Thyroid gland (tissue), 4 donors: ENCODE results near the gene PNMA8B. TPM values are rescaled to one million over a fixed set of nuclear protein-coding genes. Genes with fewer than 3 reads are reported as not detected.

Experiments
- DNase-seq, 2 donors: peaks; one replicate each; pipeline ENCODE4 v3.0.0-alpha.2; 2019
- H3K27ac ChIP-seq, 3 donors: fragments of 200-600 bp; sonication (generic); 1 replicate in 2 of 3; 2 replicates in 1 of 3; pipeline ENCODE4 v1.5.1; 2016 to 2019; ENCODE audit warnings: mild to moderate bottlenecking in 1 of 3, moderate library complexity in 1 of 3
- H3K27me3 ChIP-seq: fragments of 200-600 bp; sonication (generic); one replicate; pipeline ENCODE4 v1.5.1; 2019
- H3K36me3 ChIP-seq, 2 donors: fragments of 200-600 bp; sonication (generic); one replicate each; pipeline ENCODE4 v1.5.1; 2016 to 2019
- H3K4me1 ChIP-seq, 2 donors: fragments of 200-600 bp; sonication (generic); one replicate each; pipeline ENCODE4 v1.5.1; 2017 to 2019
- H3K4me3 ChIP-seq, 3 donors: fragments of 200-600 bp; sonication (generic); replicated peaks in 1 of 3; 1 replicate in 2 of 3; 2 replicates in 1 of 3; pipeline ENCODE4 v1.5.1; 2016; ENCODE audit warnings: mild to moderate bottlenecking in 1 of 3
- H3K9me3 ChIP-seq: fragments of 200-600 bp; sonication (generic); one replicate; pipeline ENCODE4 v1.5.1; 2017
- CTCF ChIP-seq, 6 experiments: fragments of 200-600 bp in 3 of 6; fragments of 450-650 bp in 3 of 6; sonication (generic) in 3 of 6; IDR thresholded peaks; one replicate each; pipeline ENCODE4 v1.5.1; 2016 to 2019; ENCODE audit warnings: antibody characterized with exemption in 6 of 6, mild to moderate bottlenecking in 2 of 6, inconsistent platforms in 1 of 6, moderate library complexity in 1 of 6
- POLR2A ChIP-seq, 2 donors: fragments of 450-650 bp; IDR thresholded peaks; one replicate each; pipeline ENCODE4 v1.6.1; 2017; ENCODE audit warnings: antibody characterized with exemption in 2 of 2, mild to moderate bottlenecking in 2 of 2, moderate library complexity in 1 of 2
- WGBS, 2 donors: methylation state at CpG; one replicate each; pipeline ENCODE4 v1.1.5; 2017; 5-methylcytosine and 5-hydroxymethylcytosine counted together
- intact Hi-C: fragments of 100-400 bp; cut with DNase I; formaldehyde crosslinking; loops from one replicate; pipeline ENCODE4 v1.15.1; 2023
- total RNA-seq, 4 donors: library from RNA; depleted of rRNA; stranded (reverse); fragments of >200 nt; gene quantifications; one replicate each; pipeline ENCODE4 v1.2.3, GENCODE V29; 2016

Gene PNMA8B
- total RNA-seq, 4 donors from 2014 or later: 1.3 to 1.5 (median 1.5) TPM

GRCh38 chr19:46466536-46467196, 29.0 kb downstream of the PNMA8B start:
- Histone ChIP-seq H3K4me1 (peaks cover 8 to 15% of the 10 kb centered on the region in 2 donors), H3K4me3 (no peak overlapping the region), H3K27ac (no peak overlapping the region), H3K36me3 (no peaks in the 10 kb centered on the region), H3K27me3 (no peaks in the 10 kb centered on the region), H3K9me3 (no peaks in the 10 kb centered on the region)
- no peak for DNase-seq
- WGBS, 2 donors: 76 to 85% methylated on average over 15 of the region's 15 CpGs
- TF ChIP-seq POLR2A (IDR thresholded peaks at IDR 0.05): no peak
- no peak for TF ChIP-seq CTCF (IDR thresholded peaks at IDR 0.05)
- intact Hi-C loops: no loop called here

- 80 to 93% methylated on average over 7 of the region's 7 CpGs for WGBS, 2 donors
- Histone ChIP-seq H3K36me3 (no peaks in the 10 kb centered on the region), H3K27ac (no peak overlapping the region), H3K9me3 (no peaks in the 10 kb centered on the region), H3K27me3 (no peaks in the 10 kb centered on the region), H3K4me1 (peaks cover 0 to 5% of the 10 kb centered on the region in 2 donors), H3K4me3 (no peak overlapping the region)
- no peak for DNase-seq
- TF ChIP-seq CTCF (IDR thresholded peaks at IDR 0.05) (no peak), POLR2A (IDR thresholded peaks at IDR 0.05) (no peak)
- intact Hi-C loops: no loop called here
These were observed 32.2 kb downstream of the PNMA8B start for GRCh38 chr19:46463516-46463915.

- TF ChIP-seq CTCF (IDR thresholded peaks at IDR 0.05): no peak
- no peak for TF ChIP-seq POLR2A (IDR thresholded peaks at IDR 0.05)
- intact Hi-C loops: no loop called here
- peak; percentile 82 to 86 for DNase-seq
These were observed 34.1 kb downstream of the PNMA8B start for GRCh38 chr19:46461537-46461936.

GRCh38 chr19:46460981-46461380, 34.7 kb downstream of the PNMA8B start:
- Histone ChIP-seq H3K4me1 (peaks cover 0 to 5% of the 10 kb centered on the region in 2 donors), H3K27ac (no peak overlapping the region), H3K36me3 (no peaks in the 10 kb centered on the region), H3K4me3 (no peak overlapping the region), H3K27me3 (no peaks in the 10 kb centered on the region), H3K9me3 (no peaks in the 10 kb centered on the region)
- TF ChIP-seq POLR2A (IDR thresholded peaks at IDR 0.05) (no peak), CTCF (IDR thresholded peaks at IDR 0.05) (no peak)
- intact Hi-C loops: no loop called here
- DNase-seq: no peak
- 88 to 100% methylated on average over 1 of the region's 1 CpG for WGBS, 2 donors

More at GRCh38 chr19:46461537-46461936, 34.1 kb downstream of the PNMA8B start:
- Histone ChIP-seq H3K27ac (no peak overlapping the region), H3K9me3 (no peaks in the 10 kb centered on the region), H3K36me3 (no peaks in the 10 kb centered on the region), H3K4me3 (no peak overlapping the region), H3K27me3 (no peaks in the 10 kb centered on the region), H3K4me1 (peaks cover 0 to 5% of the 10 kb centered on the region in 2 donors)
- WGBS, 2 donors: 33 to 48% methylated on average over 2 of the region's 2 CpGs

- no peak overlapping the region for H3K27ac ChIP-seq
- no peak for DNase-seq
- H3K27me3 ChIP-seq: no peaks in the 10 kb centered on the region
- H3K4me3 ChIP-seq: no peak overlapping the region
- no peaks in the 10 kb centered on the region for H3K9me3 ChIP-seq
- 98 to 100% methylated on average over 2 of the region's 2 CpGs for WGBS, 2 donors
- H3K4me1 ChIP-seq: peaks cover 0 to 5% of the 10 kb centered on the region in 2 donors
- intact Hi-C loops: no loop called here
- H3K36me3 ChIP-seq: no peaks in the 10 kb centered on the region
- TF ChIP-seq CTCF (IDR thresholded peaks at IDR 0.05) (no peak), POLR2A (IDR thresholded peaks at IDR 0.05) (no peak)
These were observed 35.6 kb downstream of the PNMA8B start for GRCh38 chr19:46460055-46460454.
